ENCODE results near the gene PCDHB11. TPM values are rescaled to one million over a fixed set of nuclear protein-coding genes. Genes with fewer than 3 reads are reported as not detected.

PCDHB11 gene
- total RNA-seq, 1 experiment from 2014 or later = 0.61 TPM

Other genes with a start within 250 kb of the PCDHB11 start
- 6.7 to 11.3 TPM (median 7.9 TPM) in 3 replicates for gene PCDHAC2, start 233.2 kb upstream of the PCDHB11 start, total RNA-seq (2021)
- 0.09 to 0.13 TPM (median 0.11 TPM) in 3 replicates for gene PCDHB1, start 148.3 kb upstream of the PCDHB11 start, total RNA-seq (2021)
- 22.9 to 26.2 TPM (median 23.1 TPM) in 3 replicates for gene PCDHB2, start 105.0 kb upstream of the PCDHB11 start, total RNA-seq (2021)
- gene PCDHB3, start 99.2 kb upstream of the PCDHB11 start, total RNA-seq (2021) = 4.7 to 6.4 TPM (median 5.1 TPM) in 3 replicates
- 2.3 to 2.6 TPM (median 2.3 TPM) in 3 replicates for gene PCDHB4, start 77.8 kb upstream of the PCDHB11 start, total RNA-seq (2021)
- gene PCDHB5, start 64.4 kb upstream of the PCDHB11 start, total RNA-seq (2021) = 6.8 to 12.5 TPM (median 8.5 TPM) in 3 replicates
- gene PCDHB6, start 49.6 kb upstream of the PCDHB11 start, total RNA-seq (2021) = 0.23 to 0.37 TPM (median 0.24 TPM) in 3 replicates
- 0.17 to 0.27 TPM (median 0.23 TPM) in 3 replicates for gene PCDHB7, start 27.0 kb upstream of the PCDHB11 start, total RNA-seq (2021)
- gene PCDHB8, start 21.8 kb upstream of the PCDHB11 start, total RNA-seq (2021) = 4.1 to 5.4 TPM (median 4.6 TPM) in 3 replicates
- 3.5 to 4.1 TPM (median 3.7 TPM) in 3 replicates for gene PCDHB16, start 17.2 kb upstream of the PCDHB11 start, total RNA-seq (2021)
- 1.6 to 2.3 TPM (median 1.7 TPM) in 3 replicates for gene PCDHB9, start 12.5 kb upstream of the PCDHB11 start, total RNA-seq (2021)
- gene PCDHB10, start 7.3 kb upstream of the PCDHB11 start, total RNA-seq (2021) = 1.4 to 1.9 TPM (median 1.7 TPM) in 3 replicates
- 2.7 to 3.1 TPM (median 3.1 TPM) in 3 replicates for gene PCDHB12, start 9.1 kb downstream of the PCDHB11 start, total RNA-seq (2021)
- gene PCDHB13, start 14.3 kb downstream of the PCDHB11 start, total RNA-seq (2021) = 2.2 to 2.9 TPM (median 2.6 TPM) in 3 replicates
- gene PCDHB14, start 23.7 kb downstream of the PCDHB11 start, total RNA-seq (2021) = 2.6 to 3.5 TPM (median 2.8 TPM) in 3 replicates
- gene PCDHB15, start 45.8 kb downstream of the PCDHB11 start, total RNA-seq (2021) = 7.7 to 8.7 TPM (median 8.4 TPM) in 3 replicates
- gene SLC25A2, start 104.4 kb downstream of the PCDHB11 start, total RNA-seq (2021) = 0.24 TPM in 1 of 3 replicates, not detected in the others
- gene TAF7, start 121.2 kb downstream of the PCDHB11 start, total RNA-seq (2021) = 87.8 to 96.2 TPM (median 90.1 TPM) in 3 replicates
- gene PCDHGA1, start 130.9 kb downstream of the PCDHB11 start, total RNA-seq (2021) = 1.1 to 1.5 TPM (median 1.2 TPM) in 3 replicates
- gene PCDHGA2, start 139.1 kb downstream of the PCDHB11 start, total RNA-seq (2021) = 0.66 to 0.96 TPM (median 0.94 TPM) in 3 replicates
- 0.92 to 1.3 TPM (median 0.98 TPM) in 3 replicates for gene PCDHGA3, start 144.2 kb downstream of the PCDHB11 start, total RNA-seq (2021)
- gene PCDHGB1, start 150.5 kb downstream of the PCDHB11 start, total RNA-seq (2021) = 4.9 to 5.6 TPM (median 5.5 TPM) in 3 replicates
- 3.4 to 3.9 TPM (median 3.5 TPM) in 3 replicates for gene PCDHGA4, start 155.4 kb downstream of the PCDHB11 start, total RNA-seq (2021)
- gene PCDHGB2, start 160.4 kb downstream of the PCDHB11 start, total RNA-seq (2021) = 4.1 to 5.5 TPM (median 5.2 TPM) in 3 replicates
- 2.0 to 2.5 TPM (median 2.4 TPM) in 3 replicates for gene PCDHGA5, start 164.5 kb downstream of the PCDHB11 start, total RNA-seq (2021)
- gene PCDHGB3, start 170.6 kb downstream of the PCDHB11 start, total RNA-seq (2021) = 3.3 to 4.2 TPM (median 3.5 TPM) in 3 replicates
- gene PCDHGA6, start 174.3 kb downstream of the PCDHB11 start, total RNA-seq (2021) = 2.6 to 3.3 TPM (median 3.0 TPM) in 3 replicates
- gene PCDHGA7, start 183.1 kb downstream of the PCDHB11 start, total RNA-seq (2021) = 1.6 to 2.8 TPM (median 2.1 TPM) in 3 replicates
- 7.8 to 9.1 TPM (median 8.8 TPM) in 3 replicates for gene PCDHGB4, start 188.1 kb downstream of the PCDHB11 start, total RNA-seq (2021)
- gene PCDHGA8, start 193.0 kb downstream of the PCDHB11 start, total RNA-seq (2021) = 1.4 to 2.4 TPM (median 2.1 TPM) in 3 replicates
- 7.6 to 9.7 TPM (median 7.7 TPM) in 3 replicates for gene PCDHGB5, start 198.3 kb downstream of the PCDHB11 start, total RNA-seq (2021)
- gene PCDHGA9, start 203.2 kb downstream of the PCDHB11 start, total RNA-seq (2021) = 1.9 to 2.9 TPM (median 2.3 TPM) in 3 replicates
- gene PCDHGB6, start 208.4 kb downstream of the PCDHB11 start, total RNA-seq (2021) = 6.0 to 6.7 TPM (median 6.1 TPM) in 3 replicates
- 10.7 to 11.9 TPM (median 11.0 TPM) in 3 replicates for gene PCDHGA10, start 213.4 kb downstream of the PCDHB11 start, total RNA-seq (2021)
- 10.5 to 11.2 TPM (median 10.7 TPM) in 3 replicates for gene PCDHGB7, start 218.1 kb downstream of the PCDHB11 start, total RNA-seq (2021)
- gene PCDHGA11, start 221.4 kb downstream of the PCDHB11 start, total RNA-seq (2021) = 7.0 to 8.4 TPM (median 7.1 TPM) in 3 replicates
- gene PCDHGA12, start 230.9 kb downstream of the PCDHB11 start, total RNA-seq (2021) = 1.6 to 2.1 TPM (median 1.9 TPM) in 3 replicates